Measurements from ENCODE around the gene UNC5C.

Gene UNC5C

GRCh38 chr4:95510877-95511276, 37.9 kb downstream of the UNC5C start:
- CTCF ChIA-PET: interaction anchor here (1.2 to 4.3 kb wide), 6 partner anchors 11 to 62 kb away, joined by 3 to 18 read pairs (median 8); partner anchors contain the start of gene UNC5C

DNA sequence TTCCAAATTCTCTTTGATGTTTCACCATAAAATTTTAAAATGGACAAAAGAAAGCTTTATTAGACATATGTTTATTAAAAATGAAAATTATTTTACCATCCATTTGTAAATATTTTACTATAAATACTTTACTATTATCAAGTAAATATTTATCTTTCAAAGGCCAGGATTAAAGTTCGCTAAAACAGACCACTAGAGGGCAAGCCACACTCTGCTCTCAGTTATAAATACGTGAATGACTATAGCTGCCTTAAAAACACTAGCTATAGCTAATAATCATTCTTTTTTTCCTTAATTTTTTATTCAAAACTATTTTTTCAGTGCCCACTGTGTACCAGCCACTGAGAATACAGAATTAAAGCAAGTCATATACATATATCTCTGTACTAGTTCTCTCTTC, 38.6 kb downstream of the UNC5C start:
- WGBS (ENCODE audit: insufficient coverage): no CpG with 5 or more reads among the region's 2 CpGs
- Histone ChIP-seq H3K4me3 (ENCODE audit: control insufficient read depth in 1 of 7, extremely low read depth in 1 of 7, insufficient read depth in 4 of 7, low read depth in 2 of 7, low read length in 6 of 7) (no peak overlapping the region), H3K36me3 (ENCODE audit: control insufficient read depth in 4 of 4, insufficient read depth in 4 of 4, low read length in 3 of 4) (no peaks in the 10 kb centered on the region), H3K9me3 (ENCODE audit: control extremely low read depth in 1 of 5, control insufficient read depth in 4 of 5, insufficient read depth in 2 of 5, low read depth in 1 of 5, low read length in 4 of 5) (no peaks in the 10 kb centered on the region), H3K27me3 (replicated peaks in 2 of 5; ENCODE audit: control insufficient read depth in 4 of 5, insufficient read depth in 5 of 5, low read length in 4 of 5) (no peaks in the 10 kb centered on the region), H3K4me1 (ENCODE audit: control extremely low read depth in 1 of 4, control insufficient read depth in 4 of 4, insufficient read depth in 4 of 4, low read length in 3 of 4) (no peaks in the 10 kb centered on the region), H3K27ac (ENCODE audit: insufficient read depth in 1 of 2, low read depth in 1 of 2, low read length in 2 of 2, poor library complexity in 1 of 2, severe bottlenecking in 2 of 2) (no peak overlapping the region)
- ChIA-PET POLR2A (no interaction called here), CTCF (interaction anchor here (1.2 to 4.3 kb wide), 7 partner anchors 10 to 90 kb away, joined by 3 to 18 read pairs (median 6); partner anchors contain the start of gene UNC5C)
- peak; percentile 22 to 67 (median 52) for DNase-seq

More at GRCh38 chr4:95510877-95511276, 37.9 kb downstream of the UNC5C start:
- H3K4me3 ChIP-seq (ENCODE audit: control insufficient read depth in 1 of 7, extremely low read depth in 1 of 7, insufficient read depth in 4 of 7, low read depth in 2 of 7, low read length in 6 of 7): no peak overlapping the region
- WGBS (ENCODE audit: insufficient coverage): 75% methylated on average over 1 of the region's 2 CpGs
- H3K9me3 ChIP-seq (ENCODE audit: control extremely low read depth in 1 of 5, control insufficient read depth in 4 of 5, insufficient read depth in 2 of 5, low read depth in 1 of 5, low read length in 4 of 5): no peaks in the 10 kb centered on the region
- H3K27me3 ChIP-seq (replicated peaks in 2 of 5; ENCODE audit: control insufficient read depth in 4 of 5, insufficient read depth in 5 of 5, low read length in 4 of 5): no peaks in the 10 kb centered on the region
- POLR2A ChIA-PET: no interaction called here
- no peak overlapping the region for H3K27ac ChIP-seq (ENCODE audit: insufficient read depth in 1 of 2, low read depth in 1 of 2, low read length in 2 of 2, poor library complexity in 1 of 2, severe bottlenecking in 2 of 2)
- no peaks in the 10 kb centered on the region for H3K4me1 ChIP-seq (ENCODE audit: control extremely low read depth in 1 of 4, control insufficient read depth in 4 of 4, insufficient read depth in 4 of 4, low read length in 3 of 4)
- H3K36me3 ChIP-seq (ENCODE audit: control insufficient read depth in 4 of 4, insufficient read depth in 4 of 4, low read length in 3 of 4): no peaks in the 10 kb centered on the region
- no peak for DNase-seq

- no peak overlapping the region for H3K4me3 ChIP-seq (ENCODE audit: control insufficient read depth in 1 of 7, extremely low read depth in 1 of 7, insufficient read depth in 4 of 7, low read depth in 2 of 7, low read length in 6 of 7)
- POLR2A ChIA-PET: no interaction called here
- H3K27ac ChIP-seq (ENCODE audit: insufficient read depth in 1 of 2, low read depth in 1 of 2, low read length in 2 of 2, poor library complexity in 1 of 2, severe bottlenecking in 2 of 2): no peak overlapping the region
- H3K4me1 ChIP-seq (ENCODE audit: control extremely low read depth in 1 of 4, control insufficient read depth in 4 of 4, insufficient read depth in 4 of 4, low read length in 3 of 4): peaks cover 0 to 2% (median 0%) of the 10 kb centered on the region in 4 experiments
- no peaks in the 10 kb centered on the region for H3K9me3 ChIP-seq (ENCODE audit: control extremely low read depth in 1 of 5, control insufficient read depth in 4 of 5, insufficient read depth in 2 of 5, low read depth in 1 of 5, low read length in 4 of 5)
- CTCF ChIA-PET: interaction anchor here (4.3 kb wide), 1 partner anchor 40 kb away, joined by 18 read pairs; the partner anchor contains the start of gene UNC5C
- no peaks in the 10 kb centered on the region for H3K27me3 ChIP-seq (replicated peaks in 2 of 5; ENCODE audit: control insufficient read depth in 4 of 5, insufficient read depth in 5 of 5, low read length in 4 of 5)
- no peaks in the 10 kb centered on the region for H3K36me3 ChIP-seq (ENCODE audit: control insufficient read depth in 4 of 4, insufficient read depth in 4 of 4, low read length in 3 of 4)
- no peak for DNase-seq
- WGBS (ENCODE audit: insufficient coverage): 100% methylated on average over 1 of the region's 1 CpG
These were observed 40.4 kb downstream of the UNC5C start for GRCh38 chr4:95508421-95508820.

DNA sequence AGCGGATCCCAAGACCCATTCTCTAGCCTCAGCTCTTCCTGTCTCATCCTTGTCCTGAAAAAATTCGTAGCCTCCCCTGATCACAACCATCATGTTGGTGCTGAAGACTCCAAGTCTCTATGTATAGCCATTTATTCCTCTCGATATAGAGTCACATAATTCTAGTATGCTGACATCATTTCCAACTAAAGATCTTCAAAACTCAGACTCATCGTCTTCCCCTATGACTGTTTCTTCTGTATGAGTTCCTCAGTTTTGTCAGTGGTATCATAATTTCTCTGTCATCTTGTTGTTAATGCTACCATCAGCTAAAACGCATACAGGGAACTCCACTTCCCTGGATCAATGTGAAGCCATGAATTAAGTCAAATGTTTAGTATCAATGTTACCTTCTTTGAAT, 41.2 kb downstream of the UNC5C start:
- ChIA-PET CTCF (interaction anchor here (4.3 kb wide), 1 partner anchor 41 kb away, joined by 18 read pairs; the partner anchor contains the start of gene UNC5C), POLR2A (no interaction called here)
- Histone ChIP-seq H3K4me3 (ENCODE audit: control insufficient read depth in 1 of 7, extremely low read depth in 1 of 7, insufficient read depth in 4 of 7, low read depth in 2 of 7, low read length in 6 of 7) (no peak overlapping the region), H3K36me3 (ENCODE audit: control insufficient read depth in 4 of 4, insufficient read depth in 4 of 4, low read length in 3 of 4) (no peaks in the 10 kb centered on the region), H3K4me1 (ENCODE audit: control extremely low read depth in 1 of 4, control insufficient read depth in 4 of 4, insufficient read depth in 4 of 4, low read length in 3 of 4) (peaks cover 0 to 2% (median 0%) of the 10 kb centered on the region in 4 experiments), H3K27ac (ENCODE audit: insufficient read depth in 1 of 2, low read depth in 1 of 2, low read length in 2 of 2, poor library complexity in 1 of 2, severe bottlenecking in 2 of 2) (no peak overlapping the region), H3K9me3 (ENCODE audit: control extremely low read depth in 1 of 5, control insufficient read depth in 4 of 5, insufficient read depth in 2 of 5, low read depth in 1 of 5, low read length in 4 of 5) (no peaks in the 10 kb centered on the region), H3K27me3 (replicated peaks in 2 of 5; ENCODE audit: control insufficient read depth in 4 of 5, insufficient read depth in 5 of 5, low read length in 4 of 5) (no peaks in the 10 kb centered on the region)
- WGBS (ENCODE audit: insufficient coverage): 80% methylated on average over 4 of the region's 5 CpGs
- no peak for DNase-seq

GRCh38 chr4:95507147-95507546, 41.6 kb downstream of the UNC5C start:
- CTCF ChIA-PET: interaction anchor here (4.3 kb wide), 1 partner anchor 41 kb away, joined by 18 read pairs; the partner anchor contains the start of gene UNC5C

DNA sequence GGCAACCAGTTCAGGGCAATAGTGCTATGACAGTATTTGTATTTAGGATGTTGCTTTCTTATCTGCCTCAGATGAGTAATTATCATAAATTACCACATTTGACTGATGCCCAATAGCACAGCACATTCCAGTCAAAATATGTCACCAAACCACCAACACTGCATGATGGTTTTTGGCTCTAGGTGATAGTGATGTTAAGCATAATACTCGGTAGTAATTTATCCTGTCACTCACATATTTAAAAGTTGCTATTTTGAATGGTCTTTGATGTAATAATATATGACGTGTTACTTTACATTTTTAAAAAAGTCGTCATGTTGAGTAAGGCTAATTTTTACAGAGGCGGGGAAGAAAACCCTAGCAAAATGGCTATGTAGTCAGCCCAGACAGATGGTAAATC, 42.5 kb downstream of the UNC5C start:
- CTCF ChIA-PET: no interaction called here
- Histone ChIP-seq H3K4me1 (ENCODE audit: control extremely low read depth in 1 of 4, control insufficient read depth in 4 of 4, insufficient read depth in 4 of 4, low read length in 3 of 4) (peaks cover 0 to 2% (median 0%) of the 10 kb centered on the region in 4 experiments), H3K4me3 (ENCODE audit: control insufficient read depth in 1 of 7, extremely low read depth in 1 of 7, insufficient read depth in 4 of 7, low read depth in 2 of 7, low read length in 6 of 7) (no peak overlapping the region), H3K27ac (ENCODE audit: insufficient read depth in 1 of 2, low read depth in 1 of 2, low read length in 2 of 2, poor library complexity in 1 of 2, severe bottlenecking in 2 of 2) (no peak overlapping the region), H3K27me3 (replicated peaks in 2 of 5; ENCODE audit: control insufficient read depth in 4 of 5, insufficient read depth in 5 of 5, low read length in 4 of 5) (no peaks in the 10 kb centered on the region), H3K9me3 (ENCODE audit: control extremely low read depth in 1 of 5, control insufficient read depth in 4 of 5, insufficient read depth in 2 of 5, low read depth in 1 of 5, low read length in 4 of 5) (no peaks in the 10 kb centered on the region), H3K36me3 (ENCODE audit: control insufficient read depth in 4 of 4, insufficient read depth in 4 of 4, low read length in 3 of 4) (no peaks in the 10 kb centered on the region)
- WGBS (ENCODE audit: insufficient coverage): 100% methylated on average over 2 of the region's 4 CpGs
- no peak for DNase-seq
- POLR2A ChIA-PET: no interaction called here

More at GRCh38 chr4:95507147-95507546, 41.6 kb downstream of the UNC5C start:
- DNase-seq: no peak
- H3K27me3 ChIP-seq (replicated peaks in 2 of 5; ENCODE audit: control insufficient read depth in 4 of 5, insufficient read depth in 5 of 5, low read length in 4 of 5): no peaks in the 10 kb centered on the region
- no peaks in the 10 kb centered on the region for H3K36me3 ChIP-seq (ENCODE audit: control insufficient read depth in 4 of 4, insufficient read depth in 4 of 4, low read length in 3 of 4)
- POLR2A ChIA-PET: no interaction called here
- H3K4me3 ChIP-seq (ENCODE audit: control insufficient read depth in 1 of 7, extremely low read depth in 1 of 7, insufficient read depth in 4 of 7, low read depth in 2 of 7, low read length in 6 of 7): no peak overlapping the region
- H3K27ac ChIP-seq (ENCODE audit: insufficient read depth in 1 of 2, low read depth in 1 of 2, low read length in 2 of 2, poor library complexity in 1 of 2, severe bottlenecking in 2 of 2): no peak overlapping the region
- no peaks in the 10 kb centered on the region for H3K9me3 ChIP-seq (ENCODE audit: control extremely low read depth in 1 of 5, control insufficient read depth in 4 of 5, insufficient read depth in 2 of 5, low read depth in 1 of 5, low read length in 4 of 5)
- WGBS (ENCODE audit: insufficient coverage): no CpG with 5 or more reads among the region's 1 CpG
- peaks cover 0 to 2% (median 0%) of the 10 kb centered on the region in 4 experiments for H3K4me1 ChIP-seq (ENCODE audit: control extremely low read depth in 1 of 4, control insufficient read depth in 4 of 4, insufficient read depth in 4 of 4, low read length in 3 of 4)

GRCh38 chr4:95505799-95506198, 43.0 kb downstream of the UNC5C start:
- H3K36me3 ChIP-seq (ENCODE audit: control insufficient read depth in 4 of 4, insufficient read depth in 4 of 4, low read length in 3 of 4): no peaks in the 10 kb centered on the region
- CTCF ChIA-PET: no interaction called here
- no peaks in the 10 kb centered on the region for H3K9me3 ChIP-seq (ENCODE audit: control extremely low read depth in 1 of 5, control insufficient read depth in 4 of 5, insufficient read depth in 2 of 5, low read depth in 1 of 5, low read length in 4 of 5)
- H3K4me3 ChIP-seq (ENCODE audit: control insufficient read depth in 1 of 7, extremely low read depth in 1 of 7, insufficient read depth in 4 of 7, low read depth in 2 of 7, low read length in 6 of 7): no peak overlapping the region
- no peaks in the 10 kb centered on the region for H3K27me3 ChIP-seq (replicated peaks in 2 of 5; ENCODE audit: control insufficient read depth in 4 of 5, insufficient read depth in 5 of 5, low read length in 4 of 5)
- H3K27ac ChIP-seq (ENCODE audit: insufficient read depth in 1 of 2, low read depth in 1 of 2, low read length in 2 of 2, poor library complexity in 1 of 2, severe bottlenecking in 2 of 2): no peak overlapping the region
- H3K4me1 ChIP-seq (ENCODE audit: control extremely low read depth in 1 of 4, control insufficient read depth in 4 of 4, insufficient read depth in 4 of 4, low read length in 3 of 4): peaks cover 0 to 2% (median 0%) of the 10 kb centered on the region in 4 experiments
- DNase-seq: no peak
- POLR2A ChIA-PET: no interaction called here
